Erythroblast (primary cell): ENCODE measurements around the gene SFSWAP.

Experiments
- GATA1 ChIP-seq: IDR thresholded peaks from 2 replicates; pipeline ENCODE4 v1.6.1; 2011; ENCODE audit warnings: low read depth, mild to moderate bottlenecking, control low read depth, low read length, moderate library complexity
- POLR2A ChIP-seq: IDR thresholded peaks from 2 replicates; pipeline ENCODE4 v1.6.1; 2011; ENCODE audit warnings: mild to moderate bottlenecking, low read length

GRCh38 chr12:131787143-131787660, 76.3 kb downstream of the SFSWAP start:
- TF ChIP-seq POLR2A: no peak
- TF ChIP-seq GATA1: no peak
